ENCODE data around the gene CACNA1C.

DNA sequence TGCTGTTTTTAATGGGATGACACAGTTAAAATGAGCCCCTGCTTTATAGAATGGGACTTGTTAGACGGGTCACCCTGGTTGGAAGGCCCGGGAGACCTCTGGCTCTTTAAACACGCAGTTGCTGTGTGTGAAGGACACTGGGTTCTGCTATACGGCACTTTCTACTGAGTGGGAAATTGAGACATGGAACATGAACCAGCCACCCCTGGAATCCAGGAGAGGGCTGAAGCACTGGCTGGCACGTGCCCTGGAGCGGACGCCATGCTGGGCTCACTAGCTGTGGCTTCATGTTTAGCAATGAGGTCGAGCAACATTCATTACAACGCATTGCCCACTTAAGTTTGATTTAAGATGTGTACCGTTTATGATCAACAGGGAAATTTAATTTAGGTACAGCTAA, 23.9 kb downstream of the CACNA1C start:
- TF ChIP-seq, protein P1, sequence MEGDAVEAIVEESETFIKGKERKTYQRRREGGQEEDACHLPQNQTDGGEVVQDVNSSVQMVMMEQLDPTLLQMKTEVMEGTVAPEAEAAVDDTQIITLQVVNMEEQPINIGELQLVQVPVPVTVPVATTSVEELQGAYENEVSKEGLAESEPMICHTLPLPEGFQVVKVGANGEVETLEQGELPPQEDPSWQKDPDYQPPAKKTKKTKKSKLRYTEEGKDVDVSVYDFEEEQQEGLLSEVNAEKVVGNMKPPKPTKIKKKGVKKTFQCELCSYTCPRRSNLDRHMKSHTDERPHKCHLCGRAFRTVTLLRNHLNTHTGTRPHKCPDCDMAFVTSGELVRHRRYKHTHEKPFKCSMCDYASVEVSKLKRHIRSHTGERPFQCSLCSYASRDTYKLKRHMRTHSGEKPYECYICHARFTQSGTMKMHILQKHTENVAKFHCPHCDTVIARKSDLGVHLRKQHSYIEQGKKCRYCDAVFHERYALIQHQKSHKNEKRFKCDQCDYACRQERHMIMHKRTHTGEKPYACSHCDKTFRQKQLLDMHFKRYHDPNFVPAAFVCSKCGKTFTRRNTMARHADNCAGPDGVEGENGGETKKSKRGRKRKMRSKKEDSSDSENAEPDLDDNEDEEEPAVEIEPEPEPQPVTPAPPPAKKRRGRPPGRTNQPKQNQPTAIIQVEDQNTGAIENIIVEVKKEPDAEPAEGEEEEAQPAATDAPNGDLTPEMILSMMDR (IDR thresholded peaks at IDR 0.05; ENCODE audit: low read depth, low read length, poor library complexity, severe bottlenecking), result no peak
- TF ChIP-seq EZH2phosphoT487 (IDR thresholded peaks at IDR 0.05; ENCODE audit: borderline replicate concordance, low read length), result no peak

Data from DOHH2 (cell line).